Inflammatory macrophage treated with lipopolysaccharide for 4 hours (primary cell): Measurements from ENCODE around the gene ZNF865.

ENCODE experiments used
- DNase-seq: peaks from one replicate; pipeline ENCODE4 v3.0.0-alpha.2; 2020

Gene ZNF865

GRCh38 chr19:55609326-55609725 is 3.9 kb downstream of the ZNF865 start:
- DNase-seq = no peak

- no peak for DNase-seq
These were observed 6.0 kb downstream of the ZNF865 start for GRCh38 chr19:55611300-55611982.

DNA sequence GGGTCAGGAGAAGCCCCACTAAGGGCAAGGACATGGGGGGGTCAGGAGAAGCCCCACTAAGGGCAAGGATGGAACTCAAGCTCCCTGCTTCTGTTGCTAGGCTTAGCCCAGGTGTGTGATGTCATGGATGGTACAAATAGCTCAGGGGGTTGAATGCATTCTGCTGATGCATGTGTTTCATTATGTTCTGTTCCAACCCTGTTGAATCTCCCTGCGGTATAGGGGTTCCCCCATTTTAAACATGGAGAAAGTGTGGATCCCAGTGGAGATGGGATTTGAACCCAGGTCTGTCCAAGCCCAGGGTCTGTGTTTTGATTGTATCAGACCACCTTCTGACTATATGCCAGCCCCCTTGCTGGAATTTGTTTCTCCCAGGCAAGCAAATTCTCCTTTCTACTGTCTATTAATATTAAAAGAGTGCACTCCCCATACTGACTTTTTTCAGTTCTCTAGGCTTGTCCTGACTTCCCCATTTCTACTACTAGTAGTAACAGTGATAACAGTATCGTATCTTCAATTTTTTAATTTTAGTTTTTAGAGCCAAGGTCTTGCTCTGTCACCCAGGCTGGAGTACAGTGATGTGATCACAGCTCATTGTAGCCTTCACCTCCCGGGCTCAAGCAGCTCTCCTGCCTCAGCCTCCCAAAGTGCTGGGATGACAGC is 6.7 kb downstream of the ZNF865 start:
- peak; percentile 19 for DNase-seq

GRCh38 chr19:55613396-55613795 is 7.9 kb downstream of the ZNF865 start:
- no peak for DNase-seq

DNA sequence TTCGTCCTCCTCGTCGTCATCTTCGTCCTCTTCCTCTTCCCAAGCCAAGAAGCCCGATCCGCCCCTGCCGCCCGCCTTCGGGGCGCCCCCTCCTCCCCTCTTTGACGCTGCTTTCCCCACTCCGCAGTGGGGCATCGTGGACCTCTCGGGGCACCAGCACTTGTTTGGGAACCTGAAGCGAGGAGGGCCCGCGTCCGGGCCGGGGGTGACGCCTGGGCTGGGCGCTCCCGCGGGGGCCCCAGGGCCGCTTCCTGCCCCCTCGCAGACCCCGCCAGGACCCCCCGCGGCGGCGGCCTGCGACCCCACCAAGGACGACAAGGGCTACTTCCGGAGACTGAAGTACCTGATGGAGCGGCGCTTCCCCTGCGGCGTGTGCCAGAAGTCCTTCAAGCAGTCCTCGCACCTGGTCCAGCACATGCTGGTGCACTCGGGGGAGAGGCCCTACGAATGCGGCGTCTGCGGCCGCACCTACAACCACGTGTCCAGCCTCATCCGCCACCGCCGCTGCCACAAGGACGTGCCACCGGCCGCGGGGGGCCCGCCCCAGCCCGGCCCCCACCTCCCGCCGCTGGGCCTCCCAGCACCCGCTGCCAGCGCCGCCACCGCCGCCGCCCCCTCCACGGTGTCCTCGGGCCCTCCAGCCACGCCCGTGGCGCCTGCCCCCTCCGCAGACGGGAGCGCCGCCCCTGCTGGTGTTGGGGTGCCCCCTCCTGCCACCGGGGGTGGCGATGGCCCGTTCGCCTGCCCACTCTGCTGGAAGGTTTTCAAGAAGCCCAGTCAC is 8.7 kb downstream of the ZNF865 start:
- DNase-seq = no peak

DNA sequence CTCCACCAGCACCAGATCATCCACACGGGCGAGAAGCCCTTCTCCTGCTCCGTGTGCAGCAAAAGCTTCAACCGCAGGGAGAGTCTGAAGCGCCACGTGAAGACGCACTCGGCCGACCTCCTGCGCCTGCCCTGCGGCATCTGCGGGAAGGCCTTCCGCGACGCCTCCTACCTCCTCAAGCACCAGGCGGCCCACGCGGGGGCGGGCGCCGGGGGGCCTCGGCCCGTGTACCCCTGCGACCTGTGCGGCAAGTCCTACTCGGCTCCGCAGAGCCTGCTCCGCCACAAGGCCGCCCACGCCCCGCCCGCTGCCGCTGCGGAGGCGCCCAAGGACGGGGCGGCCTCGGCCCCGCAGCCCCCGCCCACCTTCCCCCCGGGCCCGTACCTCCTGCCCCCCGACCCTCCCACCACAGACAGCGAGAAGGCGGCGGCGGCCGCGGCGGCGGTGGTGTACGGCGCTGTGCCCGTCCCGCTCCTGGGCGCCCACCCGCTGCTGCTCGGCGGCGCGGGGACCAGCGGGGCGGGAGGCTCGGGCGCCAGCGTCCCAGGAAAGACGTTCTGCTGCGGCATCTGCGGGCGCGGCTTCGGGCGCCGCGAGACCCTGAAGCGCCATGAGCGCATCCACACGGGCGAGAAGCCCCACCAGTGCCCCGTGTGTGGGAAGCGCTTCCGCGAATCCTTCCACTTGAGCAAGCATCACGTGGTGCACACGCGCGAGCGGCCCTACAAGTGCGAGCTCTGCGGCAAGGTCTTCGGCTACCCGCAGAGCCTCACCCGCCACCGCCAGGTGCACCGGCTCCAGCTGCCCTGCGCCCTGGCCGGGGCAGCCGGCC is 9.5 kb downstream of the ZNF865 start:
- DNase-seq = no peak

DNA sequence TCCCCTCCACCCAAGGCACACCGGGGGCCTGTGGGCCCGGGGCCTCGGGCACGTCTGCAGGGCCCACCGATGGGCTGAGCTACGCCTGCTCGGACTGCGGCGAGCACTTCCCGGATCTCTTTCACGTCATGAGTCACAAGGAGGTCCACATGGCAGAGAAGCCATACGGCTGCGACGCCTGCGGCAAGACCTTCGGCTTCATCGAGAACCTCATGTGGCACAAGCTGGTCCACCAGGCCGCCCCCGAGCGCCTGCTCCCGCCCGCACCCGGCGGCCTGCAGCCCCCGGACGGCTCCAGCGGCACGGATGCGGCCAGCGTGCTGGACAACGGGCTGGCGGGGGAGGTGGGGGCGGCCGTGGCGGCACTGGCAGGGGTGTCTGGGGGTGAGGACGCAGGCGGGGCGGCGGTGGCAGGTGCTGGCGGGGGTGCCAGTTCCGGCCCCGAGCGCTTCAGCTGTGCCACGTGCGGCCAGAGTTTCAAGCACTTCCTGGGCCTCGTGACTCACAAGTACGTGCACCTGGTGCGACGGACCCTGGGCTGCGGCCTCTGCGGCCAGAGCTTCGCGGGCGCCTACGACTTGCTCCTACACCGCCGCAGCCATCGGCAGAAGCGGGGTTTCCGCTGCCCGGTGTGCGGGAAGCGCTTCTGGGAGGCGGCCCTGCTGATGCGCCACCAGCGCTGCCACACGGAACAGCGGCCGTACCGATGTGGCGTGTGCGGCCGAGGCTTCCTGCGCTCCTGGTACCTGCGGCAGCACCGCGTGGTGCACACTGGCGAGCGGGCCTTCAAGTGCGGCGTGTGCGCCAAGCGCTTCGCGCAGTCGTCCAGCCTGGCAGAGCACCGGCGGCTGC is 10.3 kb downstream of the ZNF865 start:
- no peak for DNase-seq

GRCh38 chr19:55616395-55616875 is 11.0 kb downstream of the ZNF865 start:
- DNase-seq = no peak

DNA sequence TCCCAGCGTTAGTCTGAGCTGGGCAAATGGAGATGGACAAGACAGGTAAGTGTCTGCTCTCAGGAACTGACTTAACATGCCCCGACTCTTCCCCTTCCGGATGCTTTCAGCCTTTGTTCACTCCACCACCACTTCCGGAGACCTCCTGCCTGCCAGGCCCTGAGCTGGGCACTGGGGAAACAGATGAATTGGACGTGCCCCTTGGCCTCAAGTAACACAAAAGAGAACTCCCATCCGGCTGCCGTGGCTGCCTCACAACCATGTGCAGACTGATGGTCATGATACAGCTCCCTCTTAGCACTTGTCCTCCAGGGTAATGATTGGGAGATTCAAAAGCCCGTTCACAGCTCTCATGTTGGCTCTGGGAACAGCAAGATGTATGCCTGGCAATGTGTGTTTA is 12.0 kb downstream of the ZNF865 start:
- no peak for DNase-seq

DNA sequence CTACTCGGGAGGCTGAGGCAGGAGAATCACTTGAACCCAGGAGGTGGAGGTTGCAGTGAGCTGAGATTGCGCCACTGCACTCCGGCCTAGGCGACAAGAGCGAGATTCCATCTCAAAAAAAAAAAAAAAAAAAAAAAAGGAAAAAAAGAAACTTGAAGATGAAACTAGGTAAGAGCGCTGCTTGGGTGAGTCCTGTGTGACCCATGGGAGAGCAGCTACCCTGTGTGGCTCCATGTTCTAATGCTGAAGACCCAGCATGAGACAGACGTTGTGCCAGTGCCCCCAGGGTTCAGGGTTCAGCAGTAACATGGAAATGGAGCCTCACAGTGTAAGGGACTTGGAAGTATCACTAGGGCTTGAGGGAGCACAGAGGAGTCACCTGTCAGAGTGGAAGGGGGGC is 13.0 kb downstream of the ZNF865 start:
- DNase-seq = no peak

- DNase-seq = peak; percentile 69
These were observed 13.8 kb downstream of the ZNF865 start for GRCh38 chr19:55619286-55619685.

DNA sequence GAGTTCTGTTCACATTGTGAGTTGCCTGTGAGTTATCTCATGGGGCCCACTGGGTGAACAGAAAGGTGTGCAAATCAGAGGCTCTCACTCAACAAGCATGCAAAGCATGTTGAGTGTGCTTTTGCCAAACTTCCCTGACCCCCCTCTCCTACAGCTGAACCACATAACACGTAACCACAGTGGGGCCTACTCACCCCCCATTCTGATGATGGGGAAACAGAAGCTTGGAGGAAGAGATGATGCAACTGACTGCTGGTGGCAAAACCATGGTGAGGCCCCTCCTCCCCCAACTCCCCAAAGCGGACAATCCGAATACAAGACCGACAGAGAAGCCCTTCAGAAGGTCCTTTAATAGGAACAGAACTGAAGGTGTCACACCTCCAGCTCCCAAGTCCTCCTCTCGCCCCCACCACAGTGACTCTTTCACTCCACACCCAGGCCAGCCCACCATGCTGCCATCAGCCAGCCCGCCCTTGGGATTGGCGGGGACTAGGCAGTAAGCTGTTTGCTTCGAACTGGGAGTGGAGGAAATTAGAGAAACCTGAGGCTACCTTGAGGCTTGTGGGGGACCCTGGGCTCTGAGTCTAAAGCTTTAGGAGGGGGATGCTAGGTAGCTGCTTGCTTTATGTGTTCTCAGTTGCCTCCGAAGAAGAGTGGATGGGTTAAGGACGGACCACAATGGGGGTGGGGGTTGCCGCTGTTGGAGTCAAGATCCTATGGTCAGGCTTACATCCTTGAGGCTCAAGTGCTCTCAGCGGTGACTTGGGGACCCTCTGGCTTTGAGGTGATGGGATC is 15.2 kb downstream of the ZNF865 start:
- peak; percentile 71 for DNase-seq

DNA sequence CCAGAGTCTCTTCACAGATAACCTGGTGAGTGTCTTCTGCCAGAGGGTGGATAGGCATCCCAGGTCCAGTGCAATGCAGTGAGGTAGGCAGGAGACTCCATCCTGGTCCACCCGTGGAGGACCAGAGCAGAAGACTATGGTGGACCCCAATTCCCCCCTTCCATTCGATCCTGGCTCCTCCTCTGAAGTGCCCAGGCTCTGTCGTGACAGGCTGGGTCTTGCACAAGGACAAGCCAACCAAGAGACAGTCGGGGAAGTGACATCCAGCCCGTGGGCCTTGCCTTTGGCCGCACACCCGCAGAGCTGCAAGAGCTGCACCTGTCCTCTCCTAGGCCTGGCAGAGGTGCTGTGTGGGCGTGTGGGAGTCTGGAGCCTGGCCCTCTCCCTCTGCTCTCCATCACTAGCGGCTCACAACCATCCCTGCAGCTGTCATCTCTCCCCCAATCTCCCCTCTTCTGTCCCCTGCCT is 15.8 kb downstream of the ZNF865 start:
- DNase-seq = no peak

DNA sequence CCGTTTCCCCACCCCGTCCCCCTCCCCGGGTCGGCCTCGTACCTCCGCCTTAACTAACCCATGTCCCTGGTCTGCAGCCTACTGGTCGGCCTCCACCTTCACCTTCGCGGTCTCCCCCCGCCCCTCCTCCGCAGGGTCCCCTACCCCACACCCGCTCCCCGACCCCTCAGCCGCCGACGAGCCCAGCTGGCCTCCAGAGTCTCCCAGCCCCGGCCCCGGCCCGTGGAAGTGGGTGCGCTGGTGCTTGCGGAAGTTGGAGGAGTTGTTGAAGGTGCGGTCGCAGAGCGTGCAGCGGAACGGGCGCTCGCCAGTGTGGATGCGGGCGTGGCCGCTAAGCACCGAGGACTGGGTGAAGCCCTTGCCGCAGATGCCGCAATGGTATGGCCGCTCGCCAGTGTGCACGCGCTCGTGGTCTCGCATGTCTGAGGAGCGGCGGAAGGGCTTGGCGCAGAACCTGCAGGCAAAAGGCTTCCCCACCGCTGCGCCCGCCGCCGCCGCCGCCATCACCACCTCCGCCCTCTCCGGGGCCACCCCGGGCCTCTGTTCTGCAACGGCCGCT is 16.3 kb downstream of the ZNF865 start:
- DNase-seq = no peak

DNA sequence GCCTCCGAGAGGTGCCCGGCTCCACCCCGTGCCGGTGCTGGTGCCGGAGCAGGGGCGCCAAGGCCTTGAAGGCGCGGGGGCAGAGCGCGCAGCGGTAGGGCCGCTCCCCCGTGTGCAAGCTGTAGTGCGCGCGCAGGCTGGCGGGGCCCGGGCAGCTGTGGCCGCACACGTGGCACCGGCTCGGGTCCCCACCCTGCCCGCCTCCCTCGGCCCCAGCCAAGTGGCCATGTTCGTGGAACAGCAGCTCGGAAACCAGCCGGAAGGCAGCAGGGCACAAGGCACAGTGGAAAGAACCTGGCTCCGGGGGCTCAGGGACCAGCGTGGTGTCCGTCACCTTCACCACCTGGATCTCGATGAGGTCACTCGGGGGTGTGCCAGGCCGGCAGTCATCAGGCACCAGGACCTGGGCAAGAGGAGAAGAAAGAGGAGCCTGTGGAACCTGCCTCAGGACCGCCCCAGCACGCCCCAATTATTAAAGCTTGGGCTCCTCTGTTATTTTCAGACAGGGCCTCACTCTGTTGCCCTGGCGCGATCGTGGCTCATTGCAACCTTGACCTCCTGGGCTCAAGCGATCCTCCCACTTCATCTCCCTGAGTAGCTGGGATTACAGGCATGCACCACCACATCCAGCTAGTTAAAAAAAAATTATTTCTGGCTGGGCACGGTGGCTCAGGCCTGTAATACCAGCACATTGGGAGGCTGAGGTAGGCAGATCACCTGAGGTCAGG is 17.0 kb downstream of the ZNF865 start:
- DNase-seq = no peak

- no peak for DNase-seq
These were observed 17.7 kb downstream of the ZNF865 start for GRCh38 chr19:55623130-55623529.

GRCh38 chr19:55623561-55623960 is 18.1 kb downstream of the ZNF865 start:
- no peak for DNase-seq

GRCh38 chr19:55624109-55625003 is 18.9 kb downstream of the ZNF865 start, which contains the start of gene ZNF784:
ZNF784 (minus strand) TSS chr19:55624566; CDS start chr19:55624561, 5 bp downstream.
- peak; percentile 94 for DNase-seq

- no peak for DNase-seq
These were observed 19.5 kb downstream of the ZNF865 start for GRCh38 chr19:55625004-55625326.
